H1 (cell line): ENCODE results near the gene FJX1. TPM values are rescaled to one million over a fixed set of nuclear protein-coding genes. Genes with fewer than 3 reads are reported as not detected.

Experiments
- CTCF ChIA-PET: fragments of 300-600 bp; sonication (Branson Sonifier 250); formaldehyde crosslinking; loops from one replicate; lab custom pipeline; 2021; ENCODE audit not compliant: partially characterized antibody; lab: Charles Lee
- POLR2A ChIA-PET: fragments of 300-600 bp; sonication (Branson Sonifier 250); formaldehyde crosslinking; loops from one replicate; lab custom pipeline; 2021; ENCODE audit warnings: inconsistent platforms; ENCODE audit not compliant: partially characterized antibody; lab: Charles Lee
- DNase-seq, 2 experiments: peaks; one replicate each; pipeline versions ENCODE4 v3.0.0 to v3.0.0-alpha.2; 2010 to 2022; ENCODE audit warnings: low spot score in 2 of 2, low read depth in 1 of 2, mixed read lengths in 1 of 2
- FAIRE-seq: peaks from 2 replicates; lab custom pipeline; 2011; peaks lifted over from hg19 to GRCh38; lab: Jason Lieb, UNC
- H2AFZ ChIP-seq: 2 replicates; pipeline ENCODE4 v1.8.1; 2012; ENCODE audit warnings: low read length, inconsistent platforms
- H2AK5ac ChIP-seq: 2 replicates; pipeline ENCODE4 v1.6.1; 2013; ENCODE audit warnings: low read depth, low read length
- H2BK120ac ChIP-seq: replicated peaks from 2 replicates; pipeline ENCODE3; 2013; ENCODE audit warnings: low read depth, low read length, inconsistent platforms
- H2BK12ac ChIP-seq: 2 replicates; pipeline ENCODE4 v1.6.1; 2013; ENCODE audit warnings: low read depth, low read length
- H2BK15ac ChIP-seq: 2 replicates; pipeline ENCODE4 v1.6.1; 2013; ENCODE audit warnings: low read length
- H2BK20ac ChIP-seq: 2 replicates; pipeline ENCODE4 v1.6.1; 2013; ENCODE audit warnings: low read length
- H2BK5ac ChIP-seq: 2 replicates; pipeline ENCODE4 v1.6.1; 2013; ENCODE audit warnings: low read depth, low read length
- H3K14ac ChIP-seq: 2 replicates; pipeline ENCODE4 v1.6.1; 2013; ENCODE audit warnings: inconsistent platforms; ENCODE audit not compliant: insufficient read length
- H3K18ac ChIP-seq: 2 replicates; pipeline ENCODE4 v1.6.1; 2013; ENCODE audit warnings: low read length; ENCODE audit errors: extremely low read depth
- H3K23ac ChIP-seq: 2 replicates; pipeline ENCODE4 v1.6.1; 2013; ENCODE audit warnings: inconsistent platforms; ENCODE audit not compliant: insufficient read length
- H3K23me2 ChIP-seq: 2 replicates; pipeline ENCODE4 v1.6.1; 2013; ENCODE audit warnings: low read depth, low read length
- H3K27ac ChIP-seq: 2 replicates; pipeline ENCODE4 v1.6.1; 2011; ENCODE audit warnings: low read depth, low read length, inconsistent platforms
- H3K27me3 ChIP-seq, 4 experiments: replicated peaks in 1 of 4; 1 replicate in 1 of 4; 2 replicates in 3 of 4; pipeline versions ENCODE4 v1.6.1 to v1.8.1; 2011 to 2013; ENCODE audit warnings: low read length in 3 of 4, mild to moderate bottlenecking in 3 of 4, inconsistent platforms in 2 of 4, mixed read lengths in 2 of 4, moderate library complexity in 1 of 4; ENCODE audit not compliant: control insufficient read depth in 3 of 4, insufficient read depth in 3 of 4; ENCODE audit errors: extremely low read depth in 1 of 4
- H3K36me3 ChIP-seq, 4 experiments: 2 replicates each; pipeline versions ENCODE4 v1.6.1 to v1.8.1; 2011 to 2013; ENCODE audit warnings: mild to moderate bottlenecking in 4 of 4, low read length in 3 of 4, moderate library complexity in 2 of 4, control low read depth in 1 of 4, inconsistent platforms in 1 of 4; ENCODE audit not compliant: insufficient read depth in 4 of 4, control insufficient read depth in 2 of 4
- H3K4ac ChIP-seq: replicated peaks from 2 replicates; pipeline ENCODE3; 2013; ENCODE audit warnings: low read length, low read depth, mixed read lengths, inconsistent platforms; ENCODE audit not compliant: insufficient read length
- H3K4me1 ChIP-seq, 4 experiments: replicated peaks in 1 of 4; 1 replicate in 1 of 4; 2 replicates in 3 of 4; pipeline versions ENCODE4 v1.6.1 to v1.8.1; 2011 to 2013; ENCODE audit warnings: low read length in 3 of 4, inconsistent platforms in 2 of 4, mixed read lengths in 1 of 4; ENCODE audit not compliant: insufficient read depth in 4 of 4, control insufficient read depth in 3 of 4
- H3K4me2 ChIP-seq, 2 experiments: 2 replicates each; pipeline versions ENCODE4 v1.6.1 to v1.8.1; 2011 to 2013; ENCODE audit warnings: low read depth in 2 of 2, low read length in 2 of 2, control low read depth in 1 of 2, inconsistent platforms in 1 of 2, mild to moderate bottlenecking in 1 of 2; ENCODE audit not compliant: insufficient read depth in 1 of 2
- H3K4me3 ChIP-seq, 4 experiments: fragments of 200-600, 300-600 bp in 1 of 4; sonication (generic), shearing (Covaris generic), sonication (Bioruptor Twin) in 1 of 4; 2 replicates each; pipeline versions ENCODE4 v1.5.1 to v1.8.1; 2011 to 2016; ENCODE audit warnings: low read length in 4 of 4, low read depth in 3 of 4, control low read depth in 2 of 4, inconsistent platforms in 2 of 4, mild to moderate bottlenecking in 2 of 4, mixed read lengths in 1 of 4, moderate library complexity in 1 of 4; ENCODE audit not compliant: insufficient read depth in 2 of 4; ENCODE audit errors: extremely low read depth in 1 of 4
- H3K56ac ChIP-seq: replicated peaks from 2 replicates; pipeline ENCODE3; 2013; ENCODE audit warnings: low read depth, mild to moderate bottlenecking, mixed read lengths, low read length, inconsistent platforms; ENCODE audit not compliant: insufficient read length
- H3K79me1 ChIP-seq: 2 replicates; pipeline ENCODE4 v1.6.1; 2013; ENCODE audit warnings: low read depth, low read length, control low read depth
- H3K79me2 ChIP-seq, 2 experiments: 2 replicates each; pipeline versions ENCODE4 v1.6.1 to v1.8.1; 2012 to 2013; ENCODE audit warnings: low read length in 2 of 2, mild to moderate bottlenecking in 2 of 2, inconsistent platforms in 1 of 2; ENCODE audit not compliant: insufficient read depth in 2 of 2, control insufficient read depth in 1 of 2
- H3K9ac ChIP-seq, 4 experiments: replicated peaks in 1 of 4; 1 replicate in 1 of 4; 2 replicates in 3 of 4; pipeline versions ENCODE4 v1.6.1 to v1.8.1; 2011 to 2013; ENCODE audit warnings: low read depth in 3 of 4, low read length in 3 of 4, control low read depth in 2 of 4, mild to moderate bottlenecking in 2 of 4, moderate library complexity in 2 of 4, inconsistent platforms in 1 of 4; ENCODE audit errors: extremely low read depth in 1 of 4
- H3K9me3 ChIP-seq, 2 experiments: 2 replicates each; pipeline versions ENCODE4 v1.6.1 to v1.8.1; 2012 to 2013; ENCODE audit warnings: mild to moderate bottlenecking in 2 of 2, moderate library complexity in 2 of 2, control low read depth in 1 of 2, inconsistent platforms in 1 of 2, low read depth in 1 of 2, low read length in 1 of 2, mixed read lengths in 1 of 2; ENCODE audit not compliant: insufficient read depth in 2 of 2
- H4K20me1 ChIP-seq, 2 experiments: replicated peaks in 1 of 2; 2 replicates each; pipeline versions ENCODE3 to v1.8.1; 2011 to 2013; ENCODE audit warnings: inconsistent platforms in 2 of 2, low read length in 2 of 2, mild to moderate bottlenecking in 1 of 2; ENCODE audit not compliant: insufficient read depth in 2 of 2, control insufficient read depth in 1 of 2
- H4K5ac ChIP-seq: 2 replicates; pipeline ENCODE4 v1.6.1; 2013; ENCODE audit warnings: low read length, low read depth, mixed read lengths, inconsistent platforms; ENCODE audit not compliant: insufficient read length
- H4K8ac ChIP-seq: 2 replicates; pipeline ENCODE4 v1.8.0; 2013; ENCODE audit warnings: mild to moderate bottlenecking, moderate library complexity, low read length, inconsistent platforms; ENCODE audit not compliant: insufficient read depth; ENCODE audit errors: extremely low read depth
- H4K91ac ChIP-seq: replicated peaks from 2 replicates; pipeline ENCODE3; 2013; ENCODE audit warnings: low read length, mixed read lengths, inconsistent platforms; ENCODE audit not compliant: insufficient read length
- CHD1 ChIP-seq: IDR thresholded peaks from 2 replicates; pipeline ENCODE4 v1.6.1; 2012; ENCODE audit warnings: low read depth, low read length, improper control_type of control experiment
- CREB1 ChIP-seq: IDR thresholded peaks from 2 replicates; pipeline ENCODE4 v1.6.1; 2012; ENCODE audit warnings: inconsistent platforms
- HDAC6 ChIP-seq: IDR thresholded peaks from one replicate; pipeline ENCODE4 v1.7.1; 2012; ENCODE audit warnings: low read depth, mild to moderate bottlenecking, inconsistent platforms, low read length, moderate library complexity
- KDM1A ChIP-seq: fragments of 200-600, 300-600 bp; sonication (generic); IDR thresholded peaks from 2 replicates; pipeline ENCODE4 v1.7.1; 2016; ENCODE audit warnings: mild to moderate bottlenecking, low read length, borderline replicate concordance
- KDM5A ChIP-seq: fragments of 200-600 bp; IDR thresholded peaks from 2 replicates; pipeline ENCODE4 v1.7.1; 2012; ENCODE audit warnings: mild to moderate bottlenecking, low read length, inconsistent platforms, mixed read lengths
- RBBP5 ChIP-seq: IDR thresholded peaks from 2 replicates; pipeline ENCODE4 v1.7.1; 2012; ENCODE audit warnings: low read depth, mild to moderate bottlenecking, inconsistent platforms, low read length, moderate library complexity, borderline replicate concordance
- RFX5 ChIP-seq: IDR thresholded peaks from 2 replicates; pipeline ENCODE4 v1.6.1; 2011; ENCODE audit warnings: low read depth, low read length, improper control_type of control experiment, borderline replicate concordance
- SIN3A ChIP-seq, 2 experiments: IDR thresholded peaks in 1 of 2; conservative IDR thresholded peaks in 1 of 2; 2 replicates each; pipeline ENCODE4 v1.6.1; 2011 to 2012; ENCODE audit warnings: low read length in 2 of 2, improper control_type of control experiment in 1 of 2, low read depth in 1 of 2, mild to moderate bottlenecking in 1 of 2
- SIRT6 ChIP-seq: IDR thresholded peaks from one replicate; pipeline ENCODE4 v1.7.1; 2012; ENCODE audit warnings: low read length, inconsistent platforms
- SIX5 ChIP-seq: IDR thresholded peaks from 2 replicates; pipeline ENCODE4 v1.6.1; 2011; ENCODE audit warnings: mild to moderate bottlenecking, low read depth, low read length
- TBP ChIP-seq: IDR thresholded peaks from 2 replicates; pipeline ENCODE4 v1.6.1; 2011; ENCODE audit warnings: low read depth, low read length, improper control_type of control experiment
- WGBS, 2 experiments: shearing (Covaris generic) in 1 of 2; methylation state at CpG; one replicate each; pipeline versions ENCODE4 v1.1.6 to v1.1.7; 2013 to 2015; ENCODE audit warnings: low lambda C conversion rate in 2 of 2, mixed read lengths in 2 of 2, inconsistent platforms in 1 of 2, low coverage in 1 of 2, missing lambda C conversion rate in 1 of 2; ENCODE audit not compliant: insufficient replicate concordance in 2 of 2, insufficient coverage in 1 of 2, insufficient read length in 1 of 2; ENCODE audit errors: extremely low coverage in 1 of 2, missing lambda C conversion rate in 1 of 2; 5-methylcytosine and 5-hydroxymethylcytosine counted together
- polyA plus RNA-seq, 7 experiments: library from polyadenylated mRNA; depleted of rRNA in 3 of 7; stranded (reverse) in 5 of 7; unstranded in 2 of 7; fragments of >200 nt in 5 of 7; fragments of 200-250 nt in 2 of 7; gene quantifications; 1 replicate in 5 of 7; 2 replicates in 1 of 7; 4 replicates in 1 of 7; pipeline versions ENCODE4 v1.2.1 to v1.2.3, GENCODE V29; 2011 to 2013; ENCODE audit warnings: missing spikeins in 2 of 7, mixed read lengths in 2 of 7
- total RNA-seq: library from RNA; stranded (reverse); fragmentation: NEBNext Ultra II Directional; extraction: Animal tissue kit (Norgen Biotek cat#: 25700); gene quantifications from 2 replicates; pipeline ENCODE4 v1.2.1, GENCODE V29; 2021
- TF ChIP-seq, protein P1 (sequence below): IDR thresholded peaks from 2 replicates; pipeline ENCODE4 v1.6.1; 2011; ENCODE audit warnings: low read length, improper control_type of control experiment
- TF ChIP-seq, protein P2 (sequence below): IDR thresholded peaks from 2 replicates; pipeline ENCODE4 v1.6.1; 2011; ENCODE audit warnings: low read depth, mild to moderate bottlenecking, low read length; ENCODE audit not compliant: insufficient read depth

FJX1 gene
- total and polyA plus RNA-seq, 2 of the 8 experiments (the other 6 are each of a cell fraction or from before 2014, with no cell fraction given) = 6.3 to 13.3 TPM

DNA sequence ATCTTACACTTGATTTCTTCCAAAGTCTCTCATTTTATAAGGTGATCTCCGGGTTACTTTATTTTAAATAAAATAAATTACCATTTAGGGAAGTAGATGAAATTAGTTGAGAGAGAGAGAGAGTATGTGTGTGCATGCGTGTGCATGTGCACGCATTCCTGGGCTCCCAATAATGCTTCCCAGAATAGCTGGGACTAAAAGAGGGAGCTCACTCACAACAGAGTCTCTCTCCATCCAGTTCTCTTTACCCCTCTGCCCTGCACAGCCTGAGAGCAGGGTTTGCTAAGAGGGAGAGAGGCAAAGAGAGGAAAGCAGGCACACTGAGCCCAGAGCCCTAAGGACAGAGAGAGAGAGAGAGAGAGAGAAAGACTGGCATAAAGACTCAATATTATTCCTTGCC lies 33.0 kb downstream of the FJX1 start:
- WGBS, 2 experiments = 95% methylated on average over 3 of the region's 3 CpGs; no CpG with 5 or more reads in 1 of the 2 experiments
- Histone ChIP-seq H3K9me3 (no peaks in the 10 kb centered on the region), H3K79me2 (no peaks in the 10 kb centered on the region), H3K56ac (no peak overlapping the region), H3K18ac (no peak overlapping the region), H3K23ac (no peak overlapping the region), H2BK120ac (no peak overlapping the region), H3K27ac (no peak overlapping the region), H3K14ac (no peak overlapping the region), H2BK15ac (no peak overlapping the region), H3K4me2 (no peak overlapping the region), H3K79me1 (no peaks in the 10 kb centered on the region), H4K8ac (no peak overlapping the region), H3K23me2 (no peaks in the 10 kb centered on the region), H2BK12ac (no peak overlapping the region), H3K9ac (no peak overlapping the region), H2AK5ac (no peak overlapping the region), H2BK20ac (no peak overlapping the region), H3K27me3 (peaks cover 0 to 6% (median 2%) of the 10 kb centered on the region in 4 experiments; a peak in 3 of 7 replicates), H4K5ac (no peak overlapping the region), H3K4me1 (peaks cover 0 to 10% (median 1%) of the 10 kb centered on the region in 4 experiments; a peak in 4 of 7 replicates), H4K91ac (no peak overlapping the region), H4K20me1 (no peaks in the 10 kb centered on the region), H3K36me3 (no peaks in the 10 kb centered on the region), H2BK5ac (no peak overlapping the region), H3K4me3 (no peak overlapping the region), H3K4ac (no peak overlapping the region), H2AFZ (no peak overlapping the region)
- ChIA-PET POLR2A (no interaction called here), CTCF (no interaction called here)
- DNase-seq (no peak), FAIRE-seq (no peak)
- no peak for TF ChIP-seq SIRT6
- TF ChIP-seq RBBP5 = no peak
- TF ChIP-seq HDAC6 = no peak
- TF ChIP-seq, protein P1, sequence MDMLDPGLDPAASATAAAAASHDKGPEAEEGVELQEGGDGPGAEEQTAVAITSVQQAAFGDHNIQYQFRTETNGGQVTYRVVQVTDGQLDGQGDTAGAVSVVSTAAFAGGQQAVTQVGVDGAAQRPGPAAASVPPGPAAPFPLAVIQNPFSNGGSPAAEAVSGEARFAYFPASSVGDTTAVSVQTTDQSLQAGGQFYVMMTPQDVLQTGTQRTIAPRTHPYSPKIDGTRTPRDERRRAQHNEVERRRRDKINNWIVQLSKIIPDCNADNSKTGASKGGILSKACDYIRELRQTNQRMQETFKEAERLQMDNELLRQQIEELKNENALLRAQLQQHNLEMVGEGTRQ = no peak
- TF ChIP-seq CREB1 = no peak
- TF ChIP-seq TBP = no peak
- TF ChIP-seq KDM5A = no peak
- no peak for TF ChIP-seq RFX5
- no peak for TF ChIP-seq SIN3A (conservative IDR thresholded peaks at IDR 0.05 in 1 of 2, IDR thresholded peaks at IDR 0.05 in 1 of 2; ENCODE audit: low read depth in 1 of 2, low read length in 2 of 2)
- TF ChIP-seq SIX5 = no peak
- no peak for TF ChIP-seq KDM1A
- no peak for TF ChIP-seq CHD1
- TF ChIP-seq, protein P2, sequence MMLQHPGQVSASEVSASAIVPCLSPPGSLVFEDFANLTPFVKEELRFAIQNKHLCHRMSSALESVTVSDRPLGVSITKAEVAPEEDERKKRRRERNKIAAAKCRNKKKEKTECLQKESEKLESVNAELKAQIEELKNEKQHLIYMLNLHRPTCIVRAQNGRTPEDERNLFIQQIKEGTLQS = no peak
